HepG2 (cell line): ENCODE measurements around the gene STK11. TPM values are rescaled to one million over a fixed set of nuclear protein-coding genes. Genes with fewer than 3 reads are reported as not detected.

Experiments
- CEBPB ChIP-seq: IDR thresholded peaks from 2 replicates; pipeline ENCODE4 v1.6.1; 2011; ENCODE audit warnings: low read depth, low read length, improper control_type of control experiment, borderline replicate concordance
- PHF5A ChIP-seq: IDR thresholded peaks from one replicate; pipeline ENCODE4 v1.6.1; 2018; ENCODE audit warnings: low read depth, missing genetic modification reagents; ENCODE audit not compliant: unreplicated experiment
- TARDBP ChIP-seq: sonication (generic); formaldehyde crosslinking; IDR thresholded peaks from 2 replicates; pipeline ENCODE4 v1.8.0; 2022; ENCODE audit warnings: mild to moderate bottlenecking, missing genetic modification reagents
- U2AF2 ChIP-seq: fragments of 200-400 bp; formaldehyde crosslinking; IDR thresholded peaks from 2 replicates; pipeline ENCODE4 v1.6.1; 2017; ENCODE audit warnings: low read depth, mild to moderate bottlenecking, low read length
- ZBTB8A ChIP-seq: sonication (generic); formaldehyde crosslinking; IDR thresholded peaks from 2 replicates; pipeline ENCODE4 v1.4.0; 2020; ENCODE audit warnings: mild to moderate bottlenecking, low read depth, missing genetic modification reagents, borderline replicate concordance
- ZNF264 ChIP-seq: sonication (generic); formaldehyde crosslinking; IDR thresholded peaks from 2 replicates; pipeline ENCODE4 v1.4.0; 2020; ENCODE audit warnings: missing genetic modification reagents
- ZNF598 ChIP-seq: sonication (generic); formaldehyde crosslinking; IDR thresholded peaks from 2 replicates; pipeline ENCODE4 v1.5.1; 2020; ENCODE audit warnings: mild to moderate bottlenecking, missing genetic modification reagents, borderline replicate concordance
- ZNF674 ChIP-seq: sonication (generic); formaldehyde crosslinking; IDR thresholded peaks from 2 replicates; pipeline ENCODE4 v1.5.0; 2020; ENCODE audit warnings: low read depth, mild to moderate bottlenecking, missing genetic modification reagents
- ZNF713 ChIP-seq: sonication (generic); formaldehyde crosslinking; IDR thresholded peaks from 2 replicates; pipeline ENCODE4 v1.4.0; 2020; ENCODE audit warnings: mild to moderate bottlenecking, missing genetic modification reagents
- ZNF761 ChIP-seq: sonication (generic); formaldehyde crosslinking; conservative IDR thresholded peaks from 2 replicates; pipeline ENCODE4 v1.4.0; 2020; ENCODE audit warnings: mild to moderate bottlenecking, missing genetic modification reagents
- ZNF790 ChIP-seq: sonication (generic); formaldehyde crosslinking; IDR thresholded peaks from 2 replicates; pipeline ENCODE4 v1.8.0; 2022; ENCODE audit warnings: missing genetic modification reagents, mild to moderate bottlenecking, borderline replicate concordance
- ZNF839 ChIP-seq: sonication (generic); formaldehyde crosslinking; IDR thresholded peaks from 2 replicates; pipeline ENCODE4 v1.4.0; 2020; ENCODE audit warnings: missing genetic modification reagents, mild to moderate bottlenecking, borderline replicate concordance
- polyA plus RNA-seq, 8 experiments: library from polyadenylated mRNA; depleted of rRNA in 3 of 8; stranded (reverse) in 7 of 8; unstranded in 1 of 8; fragments of >200 nt; fragmentation: Illumina TruSeq in 4 of 8; extraction: Trizol in 4 of 8; gene quantifications; 2 replicates each; pipeline versions ENCODE4 v1.2.1 to v1.2.3, GENCODE V29; 2011 to 2016; ENCODE audit warnings: low read depth in 4 of 8, missing spikeins in 1 of 8, mixed read lengths in 1 of 8; ENCODE audit not compliant: insufficient read depth in 1 of 8
- total RNA-seq, 5 experiments: library from RNA; depleted of rRNA; stranded (reverse); fragments of >200 nt; fragmentation: Illumina TruSeq; extraction: Trizol; gene quantifications; 2 replicates each; pipeline ENCODE4 v1.2.3, GENCODE V29; 2016; ENCODE audit warnings: low read depth in 1 of 5
- TF ChIP-seq, protein P1 (sequence below): sonication (generic); formaldehyde crosslinking; IDR thresholded peaks from 2 replicates; pipeline ENCODE4 v1.4.0; 2020; ENCODE audit warnings: missing genetic modification reagents
- TF ChIP-seq, protein P2 (sequence below): sonication (generic); formaldehyde crosslinking; IDR thresholded peaks from 2 replicates; pipeline ENCODE4 v1.8.0; 2022; ENCODE audit warnings: missing genetic modification reagents, low read depth, mild to moderate bottlenecking, borderline replicate concordance
- TF ChIP-seq, protein P3 (sequence below): sonication (generic); formaldehyde crosslinking; IDR thresholded peaks from 2 replicates; pipeline ENCODE4 v1.4.0; 2020; ENCODE audit warnings: missing genetic modification reagents
- TF ChIP-seq, protein P4 (sequence below): IDR thresholded peaks from 2 replicates; pipeline ENCODE4 v1.6.1; 2018; ENCODE audit warnings: missing genetic modification reagents

Gene STK11
- total and polyA plus RNA-seq, 2 of the 13 experiments (the other 11 are each of a cell fraction or from before 2014, with no cell fraction given): 27.5 to 43.6 TPM

DNA sequence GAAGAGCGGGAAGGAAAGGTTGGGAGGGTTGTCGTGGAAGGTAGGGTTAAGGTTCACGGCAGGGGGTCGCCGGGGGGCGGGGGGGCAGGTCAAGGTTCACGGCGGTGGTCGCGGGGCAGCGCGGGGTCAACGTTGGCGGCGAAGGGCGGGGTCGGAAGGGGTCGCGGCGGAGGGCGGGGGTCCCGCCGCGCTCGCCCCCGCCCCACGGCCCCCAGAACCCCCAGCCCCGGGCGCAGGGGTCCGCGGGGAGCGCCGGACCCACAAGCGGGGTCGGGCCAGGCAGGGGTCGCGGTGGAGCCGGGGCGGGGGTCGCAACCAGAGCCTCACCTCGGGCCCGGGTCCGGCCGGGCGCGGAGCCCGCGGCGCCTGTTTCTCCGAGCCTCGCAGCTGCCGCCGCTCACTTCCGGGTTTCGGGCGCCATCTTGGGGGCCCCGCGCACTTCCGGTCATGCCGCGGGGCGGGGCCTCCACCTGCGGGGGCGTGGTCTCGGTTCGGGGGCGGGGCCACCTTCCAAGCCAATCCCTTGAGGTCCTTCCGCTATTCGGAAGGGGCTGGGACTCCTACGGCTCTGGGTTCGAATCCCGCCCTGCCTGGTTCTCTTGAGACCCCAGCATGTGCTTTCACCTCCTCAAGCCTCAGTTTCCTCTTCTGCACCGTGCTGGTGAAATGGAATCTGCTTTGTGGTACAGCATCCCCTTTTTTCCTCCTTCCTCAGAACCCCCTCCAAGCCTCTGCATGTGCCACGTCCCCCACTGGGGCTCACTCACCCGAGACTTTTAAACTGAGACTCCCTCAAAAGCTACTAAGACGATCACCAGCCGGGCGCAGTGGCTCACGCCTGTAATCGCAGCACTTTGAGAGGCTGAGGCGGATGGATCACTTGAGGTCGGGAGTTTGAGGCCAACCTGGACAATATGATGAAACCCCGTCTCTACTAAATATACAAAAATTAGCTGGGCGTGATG, 31.5 kb upstream of the STK11 start, which contains the start of gene SBNO2 (continued):
- TF ChIP-seq, protein P1, sequence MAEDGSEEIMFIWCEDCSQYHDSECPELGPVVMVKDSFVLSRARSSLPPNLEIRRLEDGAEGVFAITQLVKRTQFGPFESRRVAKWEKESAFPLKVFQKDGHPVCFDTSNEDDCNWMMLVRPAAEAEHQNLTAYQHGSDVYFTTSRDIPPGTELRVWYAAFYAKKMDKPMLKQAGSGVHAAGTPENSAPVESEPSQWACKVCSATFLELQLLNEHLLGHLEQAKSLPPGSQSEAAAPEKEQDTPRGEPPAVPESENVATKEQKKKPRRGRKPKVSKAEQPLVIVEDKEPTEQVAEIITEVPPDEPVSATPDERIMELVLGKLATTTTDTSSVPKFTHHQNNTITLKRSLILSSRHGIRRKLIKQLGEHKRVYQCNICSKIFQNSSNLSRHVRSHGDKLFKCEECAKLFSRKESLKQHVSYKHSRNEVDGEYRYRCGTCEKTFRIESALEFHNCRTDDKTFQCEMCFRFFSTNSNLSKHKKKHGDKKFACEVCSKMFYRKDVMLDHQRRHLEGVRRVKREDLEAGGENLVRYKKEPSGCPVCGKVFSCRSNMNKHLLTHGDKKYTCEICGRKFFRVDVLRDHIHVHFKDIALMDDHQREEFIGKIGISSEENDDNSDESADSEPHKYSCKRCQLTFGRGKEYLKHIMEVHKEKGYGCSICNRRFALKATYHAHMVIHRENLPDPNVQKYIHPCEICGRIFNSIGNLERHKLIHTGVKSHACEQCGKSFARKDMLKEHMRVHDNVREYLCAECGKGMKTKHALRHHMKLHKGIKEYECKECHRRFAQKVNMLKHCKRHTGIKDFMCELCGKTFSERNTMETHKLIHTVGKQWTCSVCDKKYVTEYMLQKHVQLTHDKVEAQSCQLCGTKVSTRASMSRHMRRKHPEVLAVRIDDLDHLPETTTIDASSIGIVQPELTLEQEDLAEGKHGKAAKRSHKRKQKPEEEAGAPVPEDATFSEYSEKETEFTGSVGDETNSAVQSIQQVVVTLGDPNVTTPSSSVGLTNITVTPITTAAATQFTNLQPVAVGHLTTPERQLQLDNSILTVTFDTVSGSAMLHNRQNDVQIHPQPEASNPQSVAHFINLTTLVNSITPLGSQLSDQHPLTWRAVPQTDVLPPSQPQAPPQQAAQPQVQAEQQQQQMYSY: no peak
- TF ChIP-seq ZNF761 (CRISPR knock-in tag): no peak
- no peak for TF ChIP-seq PHF5A (CRISPR knock-in tag)
- TF ChIP-seq, protein P2, sequence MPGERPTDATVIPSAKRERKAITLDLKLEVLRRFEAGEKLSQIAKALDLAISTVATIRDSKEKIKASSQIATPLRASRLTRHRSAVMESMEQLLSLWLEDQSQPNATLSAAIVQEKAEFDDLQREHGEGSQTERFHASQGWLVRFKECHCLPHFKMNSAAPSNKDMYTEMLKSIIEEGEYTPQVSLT (CRISPR knock-in tag): no peak
- TF ChIP-seq ZNF790 (CRISPR knock-in tag): no peak
- no peak for TF ChIP-seq ZNF713
- TF ChIP-seq TARDBP (CRISPR knock-in tag): no peak
- TF ChIP-seq U2AF2: no peak
- no peak for TF ChIP-seq ZNF674 (CRISPR knock-in tag)
- TF ChIP-seq ZNF598 (CRISPR knock-in tag): no peak
- no peak for TF ChIP-seq CEBPB
- no peak for TF ChIP-seq ZNF839 (CRISPR knock-in tag)
- no peak for TF ChIP-seq ZNF264
- TF ChIP-seq ZBTB8A (CRISPR knock-in tag): no peak
- TF ChIP-seq, protein P3, sequence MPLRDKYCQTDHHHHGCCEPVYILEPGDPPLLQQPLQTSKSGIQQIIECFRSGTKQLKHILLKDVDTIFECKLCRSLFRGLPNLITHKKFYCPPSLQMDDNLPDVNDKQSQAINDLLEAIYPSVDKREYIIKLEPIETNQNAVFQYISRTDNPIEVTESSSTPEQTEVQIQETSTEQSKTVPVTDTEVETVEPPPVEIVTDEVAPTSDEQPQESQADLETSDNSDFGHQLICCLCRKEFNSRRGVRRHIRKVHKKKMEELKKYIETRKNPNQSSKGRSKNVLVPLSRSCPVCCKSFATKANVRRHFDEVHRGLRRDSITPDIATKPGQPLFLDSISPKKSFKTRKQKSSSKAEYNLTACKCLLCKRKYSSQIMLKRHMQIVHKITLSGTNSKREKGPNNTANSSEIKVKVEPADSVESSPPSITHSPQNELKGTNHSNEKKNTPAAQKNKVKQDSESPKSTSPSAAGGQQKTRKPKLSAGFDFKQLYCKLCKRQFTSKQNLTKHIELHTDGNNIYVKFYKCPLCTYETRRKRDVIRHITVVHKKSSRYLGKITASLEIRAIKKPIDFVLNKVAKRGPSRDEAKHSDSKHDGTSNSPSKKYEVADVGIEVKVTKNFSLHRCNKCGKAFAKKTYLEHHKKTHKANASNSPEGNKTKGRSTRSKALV (CRISPR knock-in tag): no peak
- TF ChIP-seq, protein P4, sequence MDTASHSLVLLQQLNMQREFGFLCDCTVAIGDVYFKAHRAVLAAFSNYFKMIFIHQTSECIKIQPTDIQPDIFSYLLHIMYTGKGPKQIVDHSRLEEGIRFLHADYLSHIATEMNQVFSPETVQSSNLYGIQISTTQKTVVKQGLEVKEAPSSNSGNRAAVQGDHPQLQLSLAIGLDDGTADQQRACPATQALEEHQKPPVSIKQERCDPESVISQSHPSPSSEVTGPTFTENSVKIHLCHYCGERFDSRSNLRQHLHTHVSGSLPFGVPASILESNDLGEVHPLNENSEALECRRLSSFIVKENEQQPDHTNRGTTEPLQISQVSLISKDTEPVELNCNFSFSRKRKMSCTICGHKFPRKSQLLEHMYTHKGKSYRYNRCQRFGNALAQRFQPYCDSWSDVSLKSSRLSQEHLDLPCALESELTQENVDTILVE: no peak
